Measurements from ENCODE around the gene PYCARD. TPM values are rescaled to one million over a fixed set of nuclear protein-coding genes. Genes with fewer than 3 reads are reported as not detected.

The PYCARD gene
- total RNA-seq, 2 donors from 2014 or later: 10.8 to 19.1 TPM

GRCh38 chr16:31193874-31194273, 8.7 kb downstream of the PYCARD start:
- intact Hi-C loops (cut with DNase I): no loop called here
- DNase-seq (no peak), ATAC-seq (no peak)

- ATAC-seq: no peak
- intact Hi-C loops (cut with DNase I): no loop called here
- no peak for DNase-seq
These were observed 9.5 kb downstream of the PYCARD start for GRCh38 chr16:31192856-31193642.

DNA sequence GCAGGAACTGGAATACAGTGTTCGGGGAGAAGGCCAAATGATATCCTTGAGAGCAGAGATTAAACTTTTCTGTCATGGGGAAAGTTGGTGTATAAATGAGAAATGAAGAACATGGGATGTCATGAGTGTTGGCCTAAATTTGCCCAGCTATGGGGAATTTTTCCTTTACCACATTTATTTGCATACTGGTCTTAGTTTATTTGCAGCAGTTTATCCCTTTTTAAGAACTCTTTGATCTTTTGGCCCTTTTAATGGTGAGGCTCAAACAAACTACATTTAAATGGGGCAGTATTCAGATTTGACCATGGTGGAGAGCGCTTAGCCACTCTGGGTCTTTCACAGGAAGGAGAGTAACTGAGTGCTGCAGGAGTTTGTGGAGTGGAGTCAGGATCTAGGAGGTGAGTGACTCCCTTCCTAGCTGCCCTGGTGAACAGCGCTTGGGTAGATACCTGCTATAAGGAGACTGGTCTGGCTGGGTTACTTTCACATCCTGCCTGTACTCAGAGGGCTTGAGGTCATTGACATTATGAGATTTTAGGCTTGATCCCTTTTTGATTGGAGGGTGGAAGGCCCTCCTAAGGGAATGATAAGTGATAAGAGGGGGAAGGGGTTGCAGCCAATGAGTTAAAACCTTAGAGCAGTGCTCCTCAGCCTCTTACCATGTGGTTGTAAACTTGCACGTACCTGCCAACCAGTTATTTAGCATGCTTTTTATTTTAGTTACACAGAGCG, 10.7 kb downstream of the PYCARD start:
- intact Hi-C loops (cut with DNase I): no loop called here
- ATAC-seq (no peak), DNase-seq (no peak)

DNA sequence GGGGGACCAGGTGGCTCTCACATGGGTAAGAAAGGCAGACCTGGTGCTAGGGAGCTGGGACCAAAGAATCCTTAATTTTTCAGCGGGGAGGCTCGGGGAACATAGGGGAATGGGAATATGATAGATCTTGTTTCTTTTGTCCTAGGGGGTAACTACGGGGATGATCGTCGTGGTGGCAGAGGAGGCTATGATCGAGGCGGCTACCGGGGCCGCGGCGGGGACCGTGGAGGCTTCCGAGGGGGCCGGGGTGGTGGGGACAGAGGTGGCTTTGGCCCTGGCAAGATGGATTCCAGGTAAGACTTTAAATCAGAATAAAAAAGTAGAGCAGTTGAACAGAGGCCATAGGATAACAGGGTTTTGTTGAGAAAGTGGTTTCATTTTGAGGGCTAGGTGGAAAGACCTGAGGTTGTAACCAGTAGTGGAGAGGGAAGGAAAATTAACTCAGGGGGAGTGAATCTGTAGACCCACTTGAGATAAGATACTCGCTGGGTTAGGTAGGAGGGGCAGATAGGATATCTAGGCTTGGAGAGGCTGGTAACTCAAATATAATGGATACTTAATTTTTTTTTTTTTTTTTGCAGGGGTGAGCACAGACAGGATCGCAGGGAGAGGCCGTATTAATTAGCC, 11.6 kb downstream of the PYCARD start:
- ATAC-seq (no peak), DNase-seq (no peak)
- intact Hi-C loops (cut with DNase I): no loop called here

DNA sequence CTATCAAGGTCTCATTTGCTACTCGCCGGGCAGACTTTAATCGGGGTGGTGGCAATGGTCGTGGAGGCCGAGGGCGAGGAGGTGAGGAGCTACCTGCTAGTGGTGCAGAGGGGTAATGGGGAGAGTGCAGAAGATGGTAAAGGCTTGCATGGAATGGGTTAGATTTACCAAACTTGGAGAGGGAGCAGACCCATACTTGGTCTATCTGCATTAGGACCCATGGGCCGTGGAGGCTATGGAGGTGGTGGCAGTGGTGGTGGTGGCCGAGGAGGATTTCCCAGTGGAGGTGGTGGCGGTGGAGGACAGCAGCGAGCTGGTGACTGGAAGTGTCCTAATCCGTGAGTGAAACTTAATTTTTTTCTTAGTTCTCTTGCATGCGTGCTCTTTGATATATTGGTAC, 12.5 kb downstream of the PYCARD start:
- ATAC-seq (no peak), DNase-seq (no peak)
- intact Hi-C loops (cut with DNase I): no loop called here

DNA sequence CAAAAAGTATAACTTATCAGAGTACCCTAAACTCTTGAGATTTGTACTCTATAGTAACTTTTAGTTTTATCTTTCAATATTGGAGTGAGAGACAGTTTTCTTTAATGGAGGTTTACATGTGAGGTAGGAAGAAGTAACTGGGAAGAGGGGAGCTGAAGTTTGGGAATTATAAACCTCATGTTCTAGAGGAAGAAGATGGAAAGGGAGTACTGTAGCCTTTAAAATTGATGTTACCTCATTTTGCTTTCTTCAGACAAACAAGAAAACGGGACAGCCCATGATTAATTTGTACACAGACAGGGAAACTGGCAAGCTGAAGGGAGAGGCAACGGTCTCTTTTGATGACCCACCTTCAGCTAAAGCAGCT, 13.2 kb downstream of the PYCARD start:
- no peak for ATAC-seq
- no peak for DNase-seq
- intact Hi-C loops (cut with DNase I): no loop called here

DNA sequence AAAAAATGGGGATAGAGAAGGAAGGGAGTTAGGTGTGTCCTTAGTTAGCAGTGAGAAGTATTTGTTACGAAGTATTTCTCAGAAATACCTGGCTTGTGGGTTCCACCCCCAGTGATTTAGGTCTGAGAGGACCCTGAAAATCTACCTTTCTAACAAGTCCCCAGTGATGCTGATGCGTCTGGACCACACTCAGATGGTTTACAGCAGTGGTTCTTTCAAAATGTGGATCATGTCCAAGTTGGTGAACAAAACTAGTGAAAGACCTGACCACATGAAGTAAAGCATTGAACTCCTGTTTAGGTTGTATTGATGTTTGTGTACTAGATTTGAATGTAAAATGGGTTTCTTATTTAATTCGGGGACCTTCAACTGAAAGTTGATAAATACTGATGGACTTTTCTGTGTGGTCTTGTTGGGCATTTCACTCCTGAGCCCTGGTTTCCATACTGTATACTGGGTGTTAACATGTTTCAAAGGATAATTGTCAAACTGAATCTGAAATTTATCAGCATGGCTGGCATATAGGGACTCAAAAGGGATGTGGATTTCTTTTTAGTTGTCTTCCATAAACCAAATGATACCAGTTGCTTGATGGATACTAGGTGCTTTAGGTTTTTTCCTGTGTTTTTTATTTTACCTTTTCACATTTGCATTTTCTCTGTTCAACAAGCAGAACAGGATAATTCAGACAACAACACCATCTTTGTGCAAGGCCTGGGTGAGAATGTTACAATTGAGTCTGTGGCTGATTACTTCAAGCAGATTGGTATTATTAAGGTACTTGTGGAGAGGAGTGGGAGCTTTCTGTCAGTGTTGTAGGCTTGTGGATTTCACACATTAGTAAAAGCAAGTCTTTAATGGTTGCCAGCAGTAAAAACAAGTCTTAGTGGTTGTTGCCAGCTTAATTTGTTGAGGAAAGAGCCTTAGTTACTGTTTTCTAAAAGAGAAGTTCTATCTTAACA, 13.8 kb downstream of the PYCARD start:
- intact Hi-C loops (cut with DNase I): no loop called here
- no peak for ATAC-seq
- DNase-seq: no peak

- intact Hi-C loops (cut with DNase I): no loop called here
- DNase-seq: no peak
These were observed 14.8 kb downstream of the PYCARD start for GRCh38 chr16:31187808-31188189.

DNA sequence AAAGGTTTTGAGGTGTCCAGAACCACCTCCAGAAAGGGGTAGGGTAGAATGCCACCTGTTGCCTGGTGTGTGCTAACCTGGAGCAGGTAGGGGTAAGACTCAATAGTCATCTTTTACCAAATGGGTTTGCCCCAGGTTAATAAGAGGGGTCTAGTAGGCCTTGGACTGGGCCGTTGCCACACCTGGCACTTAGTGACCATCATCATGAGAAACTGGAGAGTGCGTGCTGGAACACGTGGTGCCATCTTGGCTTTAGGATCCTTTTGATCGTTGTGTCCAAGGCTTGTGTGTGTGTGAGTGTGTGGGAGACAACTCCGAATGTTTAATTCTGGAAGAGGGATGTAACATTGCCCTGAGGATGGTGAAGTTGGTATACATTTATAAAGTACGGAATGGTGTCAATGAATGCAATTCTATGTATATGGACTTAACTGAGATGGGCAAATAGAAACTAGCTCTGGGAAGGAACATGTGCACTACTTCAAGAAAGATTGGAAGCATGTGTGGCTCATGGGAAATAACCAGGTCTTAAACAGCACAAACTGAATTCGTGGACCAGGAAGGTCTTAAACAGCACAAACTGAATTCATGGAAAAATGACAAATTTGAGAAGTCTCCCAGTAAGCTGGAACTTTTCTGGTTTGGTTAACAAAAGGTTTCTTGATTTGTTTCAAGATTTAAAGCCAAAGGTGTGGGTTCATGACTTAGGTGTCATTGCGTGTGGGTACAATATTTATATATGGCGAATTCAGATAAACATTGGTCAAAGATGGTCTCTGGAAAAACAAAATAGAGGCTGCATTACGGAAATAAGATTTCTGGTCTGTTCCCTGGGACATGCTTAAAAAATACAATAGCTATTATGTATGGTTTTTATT, 15.4 kb downstream of the PYCARD start:
- ATAC-seq (no peak), DNase-seq (no peak)
- intact Hi-C loops (cut with DNase I): no loop called here

More at GRCh38 chr16:31187808-31188189, 14.8 kb downstream of the PYCARD start:
- ATAC-seq: no peak

DNA sequence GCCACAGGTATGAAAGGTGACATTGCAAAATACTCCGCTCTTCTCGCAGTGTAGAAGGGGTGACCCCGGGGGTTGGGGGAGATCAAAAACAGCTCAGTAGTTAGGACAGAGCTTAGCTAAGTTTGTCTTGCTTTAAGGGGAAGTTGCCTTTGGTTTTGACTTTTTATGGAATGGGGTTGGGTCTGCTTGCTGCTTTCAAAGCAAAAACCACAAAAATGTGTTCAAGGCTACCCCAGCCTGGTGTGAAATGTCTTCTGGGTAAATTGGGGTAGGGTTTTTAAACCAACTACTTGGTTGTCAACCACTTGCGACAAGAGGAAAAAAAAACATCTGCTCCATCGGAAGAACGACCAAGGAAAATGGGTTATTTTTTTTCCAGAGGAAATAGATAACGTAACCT, 16.4 kb downstream of the PYCARD start:
- ATAC-seq (no peak), DNase-seq (no peak)
- intact Hi-C loops (cut with DNase I): no loop called here

DNA sequence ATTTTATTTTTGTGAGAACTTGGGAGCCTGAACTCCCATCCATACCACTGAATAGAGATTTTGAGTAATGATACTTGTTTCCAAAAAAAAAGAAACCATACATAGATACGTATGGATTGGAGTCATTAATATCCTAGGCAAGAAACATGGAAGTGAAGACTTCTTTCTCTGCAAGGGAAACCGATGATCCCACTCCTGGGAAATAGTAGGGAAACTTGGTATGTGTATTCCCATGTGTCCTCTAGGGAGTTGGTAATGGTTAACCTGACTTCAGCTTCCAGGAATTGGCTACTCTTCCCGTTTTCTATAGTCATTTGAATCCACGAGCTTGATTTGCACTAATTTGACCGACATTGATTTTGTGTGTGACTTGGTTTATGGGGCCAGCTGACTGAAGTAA, 17.2 kb downstream of the PYCARD start:
- ATAC-seq: no peak
- no peak for DNase-seq
- intact Hi-C loops (cut with DNase I): no loop called here

- intact Hi-C loops (cut with DNase I): loop anchor here in 1 of 2 donors (5.0 kb wide), 1 partner anchor 257 kb away; the partner anchor contains the start of gene ZNF843
- ATAC-seq (no peak), DNase-seq (no peak)
These were observed 17.7 kb downstream of the PYCARD start for GRCh38 chr16:31184888-31185287.

- no peak for ATAC-seq
- intact Hi-C loops (cut with DNase I): loop anchor here in 1 of 2 donors (5.0 kb wide), 1 partner anchor 259 kb away; the partner anchor contains the start of gene ZNF843
- DNase-seq: no peak
These were observed 18.8 kb downstream of the PYCARD start for GRCh38 chr16:31183432-31184428.

- no peak for DNase-seq
- no peak for ATAC-seq
- intact Hi-C loops (cut with DNase I): loop anchor here in 1 of 2 donors (5.0 kb wide), 1 partner anchor 260 kb away; the partner anchor contains the start of gene ZNF843
These were observed 20.2 kb downstream of the PYCARD start for GRCh38 chr16:31182391-31182790.

- DNase-seq (peak; percentile 65), ATAC-seq (peak in 1 of 2 donors; percentile 29)
- intact Hi-C loops (cut with DNase I): loop anchor here in 1 of 2 donors (5.0 kb wide), 1 partner anchor 261 kb away; the partner anchor contains the start of gene ZNF843
These were observed 21.3 kb downstream of the PYCARD start for GRCh38 chr16:31181102-31181830.
